Ovary (tissue), 3 donors: ENCODE data around the gene TPM1.

ENCODE experiments used
- EP300 ChIP-seq: sonication (generic); formaldehyde crosslinking; IDR thresholded peaks from one replicate; pipeline ENCODE4 v1.6.1; 2017; ENCODE audit warnings: antibody characterized with exemption
- POLR2A ChIP-seq: fragments of 450-650 bp; IDR thresholded peaks from one replicate; pipeline ENCODE4 v1.6.1; 2017; ENCODE audit warnings: antibody characterized with exemption, mild to moderate bottlenecking, moderate library complexity
- TF ChIP-seq, protein P1 (sequence below), 3 donors: fragments of 450-650 bp in 2 of 3; fragments of 200-600 bp in 1 of 3; IDR thresholded peaks; one replicate each; pipeline versions ENCODE4 v1.5.1 to v1.8.0; 2016 to 2022; ENCODE audit warnings: antibody characterized with exemption in 3 of 3, mild to moderate bottlenecking in 1 of 3
- donor health status: DM: no; HTN: no; CAD: no.

DNA sequence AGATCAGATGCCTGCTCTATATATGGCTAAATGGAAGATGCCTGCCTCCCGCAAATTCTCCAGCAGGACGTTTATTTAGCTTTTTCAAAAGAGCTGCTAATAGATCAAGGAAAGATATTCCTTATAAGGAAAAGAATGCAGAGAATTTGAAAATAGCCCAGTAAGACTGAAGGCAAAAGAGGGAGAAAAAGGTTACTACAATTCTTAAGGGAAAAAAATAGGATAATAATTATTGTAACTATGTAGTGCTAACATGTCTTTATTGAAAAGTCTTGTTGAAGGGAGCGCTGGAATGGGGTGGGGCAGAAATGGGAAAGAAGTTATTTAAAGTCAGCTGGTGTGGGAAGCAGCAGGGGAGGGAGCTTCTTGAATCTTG, 2.9 kb downstream of the TPM1 start:
- TF ChIP-seq, protein P1, sequence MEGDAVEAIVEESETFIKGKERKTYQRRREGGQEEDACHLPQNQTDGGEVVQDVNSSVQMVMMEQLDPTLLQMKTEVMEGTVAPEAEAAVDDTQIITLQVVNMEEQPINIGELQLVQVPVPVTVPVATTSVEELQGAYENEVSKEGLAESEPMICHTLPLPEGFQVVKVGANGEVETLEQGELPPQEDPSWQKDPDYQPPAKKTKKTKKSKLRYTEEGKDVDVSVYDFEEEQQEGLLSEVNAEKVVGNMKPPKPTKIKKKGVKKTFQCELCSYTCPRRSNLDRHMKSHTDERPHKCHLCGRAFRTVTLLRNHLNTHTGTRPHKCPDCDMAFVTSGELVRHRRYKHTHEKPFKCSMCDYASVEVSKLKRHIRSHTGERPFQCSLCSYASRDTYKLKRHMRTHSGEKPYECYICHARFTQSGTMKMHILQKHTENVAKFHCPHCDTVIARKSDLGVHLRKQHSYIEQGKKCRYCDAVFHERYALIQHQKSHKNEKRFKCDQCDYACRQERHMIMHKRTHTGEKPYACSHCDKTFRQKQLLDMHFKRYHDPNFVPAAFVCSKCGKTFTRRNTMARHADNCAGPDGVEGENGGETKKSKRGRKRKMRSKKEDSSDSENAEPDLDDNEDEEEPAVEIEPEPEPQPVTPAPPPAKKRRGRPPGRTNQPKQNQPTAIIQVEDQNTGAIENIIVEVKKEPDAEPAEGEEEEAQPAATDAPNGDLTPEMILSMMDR (IDR thresholded peaks at IDR 0.05) = no peak
- TF ChIP-seq POLR2A = no peak
- no peak for TF ChIP-seq EP300
